HepG2 (cell line): ENCODE measurements around the gene TBX5.

ENCODE experiments used
- ARNTL ChIP-seq: sonication (generic); formaldehyde crosslinking; IDR thresholded peaks from 2 replicates; pipeline ENCODE4 v1.4.0; 2020; ENCODE audit warnings: mild to moderate bottlenecking, missing genetic modification reagents
- POLR2A ChIP-seq, 2 experiments: IDR thresholded peaks; 2 replicates each; pipeline ENCODE4 v1.6.1; 2011; ENCODE audit warnings: low read depth in 2 of 2, low read length in 2 of 2, mild to moderate bottlenecking in 1 of 2, moderate library complexity in 1 of 2; ENCODE audit not compliant: insufficient read depth in 1 of 2

DNA sequence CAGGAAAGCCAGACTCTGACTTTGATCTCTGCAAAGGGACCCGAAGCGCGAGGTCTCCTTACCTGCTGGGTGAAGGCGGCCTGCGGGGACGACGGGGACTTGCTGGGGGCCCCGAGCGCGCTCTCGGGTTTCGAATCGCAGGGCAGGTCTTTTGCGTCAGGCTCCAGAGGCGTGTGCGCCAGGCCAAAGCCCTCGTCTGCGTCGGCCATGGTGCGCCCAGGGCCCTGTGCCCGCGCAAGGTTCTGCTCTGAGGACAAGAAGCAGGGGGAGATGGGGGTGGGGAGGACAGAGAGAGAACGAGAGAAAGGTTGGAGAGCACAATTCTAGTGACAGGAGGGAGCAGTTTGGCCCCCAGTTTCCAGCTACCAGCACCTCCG lies 2.3 kb downstream of the TBX5 start:
- no peak for TF ChIP-seq ARNTL (CRISPR knock-in tag)
- no peak for TF ChIP-seq POLR2A (IDR thresholded peaks at IDR 0.05; ENCODE audit: insufficient read depth in 1 of 2, low read depth in 2 of 2, low read length in 2 of 2)
